HepG2 (cell line): ENCODE measurements around the gene SPSB1. TPM values are rescaled to one million over a fixed set of nuclear protein-coding genes. Genes with fewer than 3 reads are reported as not detected.

Experiments
- ATAC-seq: fragments of 200-7000 bp; cut with Tn5 transposase; 3 replicates; pipeline ENCODE4 v1.9.1; 2020; ENCODE audit warnings: mild to moderate bottlenecking, moderate library complexity
- BruUV-seq: library from RNA; stranded (reverse); fragments of 400-500 nt; replicated peaks from 2 replicates; lab custom pipeline; 2021; lab: Mats Ljungman, UMichigan
- CTCF ChIA-PET: fragments of 300-600 bp; formaldehyde crosslinking; extraction: SDS; loops from one replicate; lab custom pipeline; 2021; ENCODE audit warnings: low total read pairs, inconsistent platforms, low intra/inter-chr PET ratio; lab: Yijun Ruan, JAX
- POLR2A ChIA-PET: fragments of 350-600 bp; sonication (Branson Sonifier 250); formaldehyde crosslinking; loops from one replicate; lab custom pipeline; 2020; ENCODE audit warnings: antibody characterized with exemption, inconsistent platforms; lab: Yijun Ruan, JAX
- DNase-seq: peaks from one replicate; pipeline ENCODE4 v3.0.0-alpha.2; 2015; ENCODE audit warnings: low spot score
- FAIRE-seq: peaks from 3 replicates; lab custom pipeline; 2011; peaks lifted over from hg19 to GRCh38; lab: Jason Lieb, UNC
- H2AFZ ChIP-seq: one replicate; pipeline ENCODE4 v1.6.1; 2011; ENCODE audit warnings: low read length, inconsistent platforms
- H3K27ac ChIP-seq: fragments of 300-600 bp; 3 replicates; pipeline ENCODE4 v1.8.0; 2011; ENCODE audit warnings: mixed run types, mild to moderate bottlenecking, mixed read lengths, low read length, inconsistent platforms; ENCODE audit not compliant: insufficient read depth; ENCODE audit errors: extremely low read length
- H3K27me3 ChIP-seq, 2 experiments: fragments of 200-600 bp in 1 of 2; 2 replicates in 1 of 2; 3 replicates in 1 of 2; pipeline versions ENCODE4 v1.6.0 to v1.8.0; 2011; ENCODE audit warnings: low read length in 2 of 2, mild to moderate bottlenecking in 2 of 2, moderate library complexity in 2 of 2, inconsistent platforms in 1 of 2; ENCODE audit not compliant: insufficient read depth in 2 of 2, control insufficient read depth in 1 of 2
- H3K36me3 ChIP-seq, 2 experiments: fragments of 200-600 bp in 1 of 2; replicated peaks in 1 of 2; 2 replicates in 1 of 2; 3 replicates in 1 of 2; pipeline versions ENCODE4 v1.5.1 to v1.8.0; 2011; ENCODE audit warnings: low read length in 2 of 2, inconsistent platforms in 1 of 2; ENCODE audit not compliant: insufficient read depth in 2 of 2, control insufficient read depth in 1 of 2
- H3K4me1 ChIP-seq: 2 replicates; pipeline ENCODE4 v1.5.1; 2012; ENCODE audit warnings: low read length, inconsistent platforms; ENCODE audit not compliant: insufficient read depth
- H3K4me2 ChIP-seq: 2 replicates; pipeline ENCODE4 v1.6.0; 2011; ENCODE audit warnings: low read depth, low read length, inconsistent platforms
- H3K4me3 ChIP-seq, 3 experiments: fragments of 200-600 bp in 1 of 3; sonication (generic), shearing (Covaris generic) in 1 of 3; replicated peaks in 1 of 3; 2 replicates each; pipeline ENCODE4 v1.5.1; 2011 to 2016; ENCODE audit warnings: low read length in 3 of 3, inconsistent platforms in 2 of 3, low read depth in 2 of 3, mild to moderate bottlenecking in 2 of 3, control low read depth in 1 of 3, mixed read lengths in 1 of 3; ENCODE audit not compliant: insufficient read depth in 1 of 3
- H3K79me2 ChIP-seq: one replicate; pipeline ENCODE4 v1.6.1; 2011; ENCODE audit warnings: low read length, inconsistent platforms; ENCODE audit not compliant: insufficient read depth
- H3K9ac ChIP-seq: 2 replicates; pipeline ENCODE4 v1.6.0; 2011; ENCODE audit warnings: mild to moderate bottlenecking, low read depth, low read length, inconsistent platforms; ENCODE audit not compliant: insufficient read depth
- H3K9me3 ChIP-seq: 2 replicates; pipeline ENCODE4 v1.5.1; 2012; ENCODE audit warnings: mild to moderate bottlenecking, low read length
- H4K20me1 ChIP-seq: 2 replicates; pipeline ENCODE4 v1.6.0; 2011; ENCODE audit warnings: inconsistent platforms, mild to moderate bottlenecking, low read length, moderate library complexity; ENCODE audit not compliant: insufficient read depth
- CBFB ChIP-seq: sonication (generic); formaldehyde crosslinking; IDR thresholded peaks from 2 replicates; pipeline ENCODE4 v1.4.0; 2020; ENCODE audit warnings: missing genetic modification reagents
- GMEB1 ChIP-seq: sonication (generic); formaldehyde crosslinking; IDR thresholded peaks from 2 replicates; pipeline ENCODE4 v1.5.1; 2020; ENCODE audit warnings: missing genetic modification reagents, mild to moderate bottlenecking, borderline replicate concordance
- HMG20A ChIP-seq: IDR thresholded peaks from 2 replicates; pipeline ENCODE4 v1.6.1; 2016; ENCODE audit warnings: borderline replicate concordance
- PATZ1 ChIP-seq: sonication (generic); formaldehyde crosslinking; IDR thresholded peaks from 2 replicates; pipeline ENCODE4 v1.4.0; 2020; ENCODE audit warnings: missing genetic modification reagents
- PBX3 ChIP-seq: sonication (generic); formaldehyde crosslinking; IDR thresholded peaks from 2 replicates; pipeline ENCODE4 v1.8.1; 2023; ENCODE audit warnings: missing genetic modification reagents, inconsistent platforms, borderline replicate concordance
- POLR2G ChIP-seq: fragments of 200-400 bp; formaldehyde crosslinking; IDR thresholded peaks from 2 replicates; pipeline ENCODE4 v1.6.1; 2018; ENCODE audit warnings: mild to moderate bottlenecking, low read depth, low read length, moderate library complexity
- RARG ChIP-seq: sonication (generic); formaldehyde crosslinking; IDR thresholded peaks from 2 replicates; pipeline ENCODE4 v1.4.0; 2020; ENCODE audit warnings: low read depth, mild to moderate bottlenecking, missing genetic modification reagents
- RFX1 ChIP-seq: fragments of 450-650 bp; IDR thresholded peaks from 2 replicates; pipeline ENCODE4 v1.6.1; 2017
- SALL2 ChIP-seq: sonication (generic); formaldehyde crosslinking; IDR thresholded peaks from 2 replicates; pipeline ENCODE4 v1.8.1; 2023; ENCODE audit warnings: mild to moderate bottlenecking, missing genetic modification reagents, inconsistent platforms
- SP2 ChIP-seq: sonication (generic); formaldehyde crosslinking; IDR thresholded peaks from 2 replicates; pipeline ENCODE4 v1.5.1; 2020; ENCODE audit warnings: mild to moderate bottlenecking, missing genetic modification reagents
- THRA ChIP-seq: sonication (generic); formaldehyde crosslinking; IDR thresholded peaks from 2 replicates; pipeline ENCODE4 v1.4.0; 2020; ENCODE audit warnings: missing genetic modification reagents, borderline replicate concordance
- TOE1 ChIP-seq: sonication (generic); formaldehyde crosslinking; IDR thresholded peaks from 2 replicates; pipeline ENCODE4 v1.4.0; 2020; ENCODE audit warnings: mild to moderate bottlenecking, missing genetic modification reagents
- XRCC5 ChIP-seq: fragments of 200-400 bp; formaldehyde crosslinking; optimal IDR thresholded peaks from 2 replicates; pipeline ENCODE3; 2017; ENCODE audit warnings: mild to moderate bottlenecking, low read length
- ZFP37 ChIP-seq: sonication (generic); formaldehyde crosslinking; IDR thresholded peaks from 2 replicates; pipeline ENCODE4 v1.4.0; 2020; ENCODE audit warnings: missing genetic modification reagents, borderline replicate concordance
- ZNF30 ChIP-seq: sonication (generic); formaldehyde crosslinking; IDR thresholded peaks from 2 replicates; pipeline ENCODE4 v1.5.0; 2020; ENCODE audit warnings: mild to moderate bottlenecking, missing genetic modification reagents
- ZNF550 ChIP-seq: sonication (generic); formaldehyde crosslinking; IDR thresholded peaks from 2 replicates; pipeline ENCODE4 v1.4.0; 2020; ENCODE audit warnings: mild to moderate bottlenecking, missing genetic modification reagents, borderline replicate concordance
- ZSCAN21 ChIP-seq: sonication (generic); formaldehyde crosslinking; IDR thresholded peaks from 2 replicates; pipeline ENCODE4 v1.8.0; 2022; ENCODE audit warnings: mild to moderate bottlenecking, missing genetic modification reagents, moderate library complexity, borderline replicate concordance
- ZSCAN29 ChIP-seq: sonication (generic); formaldehyde crosslinking; conservative IDR thresholded peaks from 2 replicates; pipeline ENCODE4 v1.4.0; 2020; ENCODE audit warnings: mild to moderate bottlenecking, missing genetic modification reagents
- WGBS: methylation state at CpG from one replicate; pipeline ENCODE4 v1.1.6; 2017; ENCODE audit warnings: low lambda C conversion rate; 5-methylcytosine and 5-hydroxymethylcytosine counted together
- in situ Hi-C: cut with HindIII; loops from 2 replicates; pipeline ENCODE4 v1.10.0; 2017; ENCODE audit warnings: low pct_unique_long_range_greater_than_20kb; ENCODE audit not compliant: extremely low pct_ligation_motif_present
- intact Hi-C: fragments of 100-400 bp; cut with micrococcal nuclease; formaldehyde crosslinking; loops from one replicate; pipeline ENCODE4 v1.10.0; 2022; ENCODE audit not compliant: unreplicated experiment
- polyA plus RNA-seq, 8 experiments: library from polyadenylated mRNA; depleted of rRNA in 3 of 8; stranded (reverse) in 7 of 8; unstranded in 1 of 8; fragments of >200 nt; fragmentation: Illumina TruSeq in 4 of 8; extraction: Trizol in 4 of 8; gene quantifications; 2 replicates each; pipeline versions ENCODE4 v1.2.1 to v1.2.3, GENCODE V29; 2011 to 2016; ENCODE audit warnings: low read depth in 4 of 8, missing spikeins in 1 of 8, mixed read lengths in 1 of 8; ENCODE audit not compliant: insufficient read depth in 1 of 8
- total RNA-seq, 5 experiments: library from RNA; depleted of rRNA; stranded (reverse); fragments of >200 nt; fragmentation: Illumina TruSeq; extraction: Trizol; gene quantifications; 2 replicates each; pipeline ENCODE4 v1.2.3, GENCODE V29; 2016; ENCODE audit warnings: low read depth in 1 of 5

The SPSB1 gene
- total and polyA plus RNA-seq, 2 of the 13 experiments (the other 11 are each of a cell fraction or from before 2014, with no cell fraction given): 5.0 to 8.0 TPM

- DNase-seq: no peak
- peaks cover 29% of the 10 kb centered on the region for H3K79me2 ChIP-seq
- no peak overlapping the region for H3K27ac ChIP-seq
- intact Hi-C loops: no loop called here
- no peak for TF ChIP-seq PBX3 (CRISPR knock-in tag)
- no peak for TF ChIP-seq ZSCAN29 (CRISPR knock-in tag)
- no peak for TF ChIP-seq SALL2 (CRISPR knock-in tag)
- no peak for TF ChIP-seq RARG (CRISPR knock-in tag)
- no peak for TF ChIP-seq GMEB1 (CRISPR knock-in tag)
- no peak for TF ChIP-seq ZSCAN21 (CRISPR knock-in tag)
- TF ChIP-seq ZFP37 (CRISPR knock-in tag): no peak
- no peak for TF ChIP-seq SP2 (CRISPR knock-in tag)
- no peak for TF ChIP-seq RFX1
- no peak for TF ChIP-seq XRCC5
- no peak for TF ChIP-seq HMG20A
- TF ChIP-seq CBFB: no peak
- TF ChIP-seq TOE1 (CRISPR knock-in tag): no peak
- TF ChIP-seq ZNF30: no peak
- no peak for TF ChIP-seq POLR2G
- no peak for TF ChIP-seq PATZ1 (CRISPR knock-in tag)
- no peak for TF ChIP-seq ZNF550 (CRISPR knock-in tag)
- no peak for TF ChIP-seq THRA (CRISPR knock-in tag)
- TF ChIP-seq, all 625 proteins: peak for 0
- CTCF ChIA-PET: no interaction called here
- H3K9ac ChIP-seq: no peak overlapping the region
- ATAC-seq (no peak), FAIRE-seq (no peak)
- WGBS: 84% methylated on average over 5 of the region's 6 CpGs
- peaks cover 0 to 3% of the 10 kb centered on the region in 2 experiments; a peak in 1 of 5 replicates for H3K36me3 ChIP-seq
- no peaks in the 10 kb centered on the region for H3K27me3 ChIP-seq
- H3K4me1 ChIP-seq: peaks cover 60% of the 10 kb centered on the region
- H2AFZ ChIP-seq: no peak overlapping the region
- no peaks in the 10 kb centered on the region for H3K9me3 ChIP-seq
- no peak overlapping the region for H3K4me3 ChIP-seq
- H4K20me1 ChIP-seq: peaks cover 4% of the 10 kb centered on the region; the same call in 1 of the 2 replicates
- POLR2A ChIA-PET: interaction anchor here (1.4 kb wide), 1 partner anchor 10 kb away, joined by 3 read pairs; no protein-coding TSS in a partner anchor
- in situ Hi-C loops: no loop called here
- H3K4me2 ChIP-seq: no peak overlapping the region; the same call in 1 of the 2 replicates
- no TSS peak for BruUV-seq
These were observed 4.2 kb downstream of the SPSB1 start for GRCh38 chr1:9296850-9297249.
